Measurements from ENCODE around the gene CRNKL1. TPM values are rescaled to one million over a fixed set of nuclear protein-coding genes. Genes with fewer than 3 reads are reported as not detected.

Gene CRNKL1
- polyA plus RNA-seq, 2 donors, result 13.0 to 21.2 TPM

- Histone ChIP-seq H3K27ac (ENCODE audit: low read depth in 2 of 2, low read length in 1 of 2) (peak overlapping the region in 1 of 2 donors; percentile 59), H3K27me3 (ENCODE audit: control insufficient read depth in 1 of 2, insufficient read depth in 2 of 2, low read length in 2 of 2) (no peaks in the 10 kb centered on the region), H3K4me3 (ENCODE audit: low read depth in 1 of 2, low read length in 2 of 2) (no peak overlapping the region), H3K4me1 (ENCODE audit: control insufficient read depth in 2 of 2, insufficient read depth in 2 of 2, low read length in 1 of 2) (peaks cover 0 to 8% of the 10 kb centered on the region in 2 donors), H3K36me3 (ENCODE audit: control insufficient read depth in 2 of 2, insufficient read depth in 2 of 2, low read length in 1 of 2) (peaks cover 0 to 14% of the 10 kb centered on the region in 2 donors), H3K9me3 (ENCODE audit: control insufficient read depth in 2 of 2, insufficient read depth in 1 of 2, low read depth in 1 of 2, low read length in 1 of 2) (no peaks in the 10 kb centered on the region)
- WGBS, 2 donors, result 58 to 66% methylated on average over 2 of the region's 2 CpGs
These were observed 60.4 kb downstream of the CRNKL1 start for GRCh38 chr20:19991854-19992253.

GRCh38 chr20:19991308-19991707 lies 61.0 kb downstream of the CRNKL1 start:
- H3K27me3 ChIP-seq (ENCODE audit: control insufficient read depth in 1 of 2, insufficient read depth in 2 of 2, low read length in 2 of 2), result no peaks in the 10 kb centered on the region
- peaks cover 0 to 10% of the 10 kb centered on the region in 2 donors for H3K36me3 ChIP-seq (ENCODE audit: control insufficient read depth in 2 of 2, insufficient read depth in 2 of 2, low read length in 1 of 2)
- peaks cover 0 to 10% of the 10 kb centered on the region in 2 donors for H3K4me1 ChIP-seq (ENCODE audit: control insufficient read depth in 2 of 2, insufficient read depth in 2 of 2, low read length in 1 of 2)
- 16 to 18% methylated on average over 1 of the region's 1 CpG for WGBS, 2 donors
- H3K9me3 ChIP-seq (ENCODE audit: control insufficient read depth in 2 of 2, insufficient read depth in 1 of 2, low read depth in 1 of 2, low read length in 1 of 2), result no peaks in the 10 kb centered on the region
- H3K27ac ChIP-seq (ENCODE audit: low read depth in 2 of 2, low read length in 1 of 2), result no peak overlapping the region
- H3K4me3 ChIP-seq (ENCODE audit: low read depth in 1 of 2, low read length in 2 of 2), result no peak overlapping the region

- Histone ChIP-seq H3K9me3 (ENCODE audit: control insufficient read depth in 2 of 2, insufficient read depth in 1 of 2, low read depth in 1 of 2, low read length in 1 of 2) (no peaks in the 10 kb centered on the region), H3K27ac (ENCODE audit: low read depth in 2 of 2, low read length in 1 of 2) (no peak overlapping the region), H3K4me1 (ENCODE audit: control insufficient read depth in 2 of 2, insufficient read depth in 2 of 2, low read length in 1 of 2) (peaks cover 0 to 10% of the 10 kb centered on the region in 2 donors), H3K36me3 (ENCODE audit: control insufficient read depth in 2 of 2, insufficient read depth in 2 of 2, low read length in 1 of 2) (peaks cover 0 to 7% of the 10 kb centered on the region in 2 donors), H3K27me3 (ENCODE audit: control insufficient read depth in 1 of 2, insufficient read depth in 2 of 2, low read length in 2 of 2) (no peaks in the 10 kb centered on the region), H3K4me3 (ENCODE audit: low read depth in 1 of 2, low read length in 2 of 2) (no peak overlapping the region)
- 83 to 86% methylated on average over 5 of the region's 5 CpGs for WGBS, 2 donors
These were observed 61.4 kb downstream of the CRNKL1 start for GRCh38 chr20:19990850-19991249.

GRCh38 chr20:19987046-19987445 lies 65.2 kb downstream of the CRNKL1 start:
- H3K4me3 ChIP-seq (ENCODE audit: low read depth in 1 of 2, low read length in 2 of 2), result no peak overlapping the region
- H3K27me3 ChIP-seq (ENCODE audit: control insufficient read depth in 1 of 2, insufficient read depth in 2 of 2, low read length in 2 of 2), result no peaks in the 10 kb centered on the region
- peaks cover 0 to 10% of the 10 kb centered on the region in 2 donors for H3K4me1 ChIP-seq (ENCODE audit: control insufficient read depth in 2 of 2, insufficient read depth in 2 of 2, low read length in 1 of 2)
- peaks cover 0 to 9% of the 10 kb centered on the region in 2 donors for H3K36me3 ChIP-seq (ENCODE audit: control insufficient read depth in 2 of 2, insufficient read depth in 2 of 2, low read length in 1 of 2)
- H3K9me3 ChIP-seq (ENCODE audit: control insufficient read depth in 2 of 2, insufficient read depth in 1 of 2, low read depth in 1 of 2, low read length in 1 of 2), result no peaks in the 10 kb centered on the region
- H3K27ac ChIP-seq (ENCODE audit: low read depth in 2 of 2, low read length in 1 of 2), result peak overlapping the region in 1 of 2 donors; percentile 27
- 73 to 77% methylated on average over 4 of the region's 4 CpGs for WGBS, 2 donors

GRCh38 chr20:19986419-19986818 lies 65.8 kb downstream of the CRNKL1 start:
- WGBS, 2 donors, result 19 to 23% methylated on average over 6 of the region's 6 CpGs

More at GRCh38 chr20:19986419-19986818, 65.8 kb downstream of the CRNKL1 start:
- Histone ChIP-seq H3K27ac (ENCODE audit: low read depth in 2 of 2, low read length in 1 of 2) (peak overlapping the region; percentile 22 to 43), H3K4me3 (ENCODE audit: low read depth in 1 of 2, low read length in 2 of 2) (no peak overlapping the region), H3K36me3 (ENCODE audit: control insufficient read depth in 2 of 2, insufficient read depth in 2 of 2, low read length in 1 of 2) (peaks cover 0 to 9% of the 10 kb centered on the region in 2 donors), H3K4me1 (ENCODE audit: control insufficient read depth in 2 of 2, insufficient read depth in 2 of 2, low read length in 1 of 2) (peaks cover 0 to 12% of the 10 kb centered on the region in 2 donors), H3K9me3 (ENCODE audit: control insufficient read depth in 2 of 2, insufficient read depth in 1 of 2, low read depth in 1 of 2, low read length in 1 of 2) (no peaks in the 10 kb centered on the region), H3K27me3 (ENCODE audit: control insufficient read depth in 1 of 2, insufficient read depth in 2 of 2, low read length in 2 of 2) (no peaks in the 10 kb centered on the region)

Other genes with a start within 250 kb of the CRNKL1 start
- 100 to 1,000 TPM; 186 to 388 TPM for gene NAA20, start 35.1 kb downstream of the CRNKL1 start, polyA plus RNA-seq
- not detected for gene CFAP61, start 66 bp upstream of the CRNKL1 start, polyA plus RNA-seq

Data from esophagus (tissue), 2 donors.